Left colon (tissue), 2 donors: ENCODE measurements around the gene FTCD. TPM values are rescaled to one million over a fixed set of nuclear protein-coding genes. Genes with fewer than 3 reads are reported as not detected.
"Not testable (repeated sequence)": the region's sequence is repeated elsewhere in the genome, so short reads cannot be mapped to it uniquely, and the experiment has no call there.

Experiments
- ATAC-seq: fragments of 200-7000 bp; cut with Tn5 transposase; one replicate; pipeline ENCODE4 v1.9.1; 2020; ENCODE audit warnings: mild to moderate bottlenecking, moderate library complexity
- DNase-seq, 2 donors: peaks; one replicate each; pipeline ENCODE4 v3.0.0-alpha.2; 2020
- intact Hi-C, 2 donors: fragments of 100-400 bp; cut with DNase I in 1 of 2; cut with micrococcal nuclease in 1 of 2; formaldehyde crosslinking; loops; one replicate each; pipeline versions ENCODE4 v1.11.2 to v1.14.0; 2022; cut with DNase I, micrococcal nuclease
- total RNA-seq, 2 donors: library from RNA; stranded (reverse); fragmentation: NEBNext Ultra II Directional; extraction: Animal tissue kit (Norgen Biotek cat#: 25700); gene quantifications; one replicate each; pipeline ENCODE4 v1.2.1, GENCODE V29; 2021
- donor health status: DM: no; HTN: no; CAD: no.
- donor health status: DM: yes; HTN: yes; CAD: no.

Gene FTCD
- total RNA-seq, 2 donors from 2014 or later: 0.22 to 0.52 TPM

DNA sequence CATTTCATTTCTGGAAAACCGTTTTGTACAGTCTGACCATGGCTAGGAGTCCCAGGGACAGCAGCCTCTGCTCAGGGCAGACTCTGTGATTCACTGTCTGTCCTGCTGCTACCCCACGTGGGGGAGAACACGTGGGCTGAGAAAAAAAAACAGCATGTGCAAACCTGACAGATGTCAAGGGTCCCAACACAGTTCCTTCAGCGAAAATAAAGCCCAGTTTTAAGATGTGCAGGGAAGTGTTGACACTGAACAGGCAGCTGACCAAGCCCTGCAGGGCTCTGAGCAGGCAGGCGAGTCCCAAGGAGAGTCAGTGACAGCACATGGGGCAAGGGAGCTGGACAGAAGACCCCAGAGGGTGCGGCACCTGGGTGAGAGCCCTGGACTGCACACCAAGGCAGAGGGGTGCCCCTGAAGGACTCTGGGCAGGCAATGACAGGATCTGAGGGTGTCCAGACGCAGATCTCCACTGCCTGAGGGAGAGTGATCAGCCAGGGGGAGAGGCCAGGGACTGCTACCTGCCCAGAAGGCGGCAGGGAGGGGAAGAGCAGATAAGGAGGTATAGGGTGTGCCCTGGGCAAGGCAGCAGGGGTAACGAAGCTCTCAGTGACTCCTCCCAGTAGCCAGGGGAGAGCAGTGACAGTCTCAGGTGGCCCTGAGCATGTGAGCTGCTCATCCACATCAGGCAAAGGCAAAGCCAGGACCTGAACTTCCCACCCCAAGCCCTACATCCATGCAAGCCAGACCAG, 34.0 kb upstream of the FTCD start:
- DNase-seq: no peak
- intact Hi-C loops: no loop called here
- no peak for ATAC-seq

DNA sequence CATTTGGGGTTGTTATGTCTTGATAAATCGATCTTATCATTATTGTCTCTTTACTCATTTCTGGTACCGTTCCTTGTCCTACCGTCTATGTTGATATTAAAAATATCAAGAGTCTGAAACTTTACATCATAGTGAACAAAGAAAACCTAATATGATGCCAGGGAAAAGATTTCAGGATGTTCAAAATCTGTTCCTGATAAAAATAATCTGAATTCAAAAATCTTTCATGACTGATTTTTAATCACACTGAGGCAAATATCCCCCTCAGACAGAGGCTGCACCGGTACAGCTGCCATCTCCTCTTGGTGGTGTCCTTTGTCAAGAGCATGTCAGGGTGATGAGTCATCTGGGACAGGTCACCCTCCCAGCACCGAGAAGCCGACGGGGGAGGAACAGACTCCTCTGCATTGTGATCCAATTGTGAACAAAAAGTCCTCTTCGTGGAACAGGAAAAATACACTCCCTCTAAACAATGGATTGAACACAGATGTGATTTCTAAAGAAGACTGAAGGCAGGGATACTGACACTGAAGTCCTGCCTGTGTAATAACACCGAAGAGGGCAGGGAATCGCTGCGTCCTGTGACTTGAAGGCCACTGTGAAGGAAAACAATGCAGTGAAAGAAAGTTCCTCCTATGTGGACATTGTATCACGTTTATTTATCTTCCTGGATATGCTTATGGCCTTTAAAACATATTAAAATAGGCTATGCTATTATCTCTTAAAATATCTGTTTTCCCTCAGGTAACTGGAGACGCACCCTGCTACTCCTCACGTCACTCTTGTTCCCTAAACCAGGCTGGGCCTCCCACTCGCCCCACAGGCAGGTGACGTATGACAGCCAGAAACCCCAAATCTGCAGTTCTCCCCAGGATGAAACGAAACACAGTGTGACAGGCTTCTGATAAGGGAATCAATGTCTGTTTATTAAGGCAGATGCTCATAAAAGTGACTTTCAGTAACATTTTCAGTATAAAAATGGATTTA, 33.1 kb upstream of the FTCD start:
- intact Hi-C loops: no loop called here
- no peak for ATAC-seq
- DNase-seq: no peak

DNA sequence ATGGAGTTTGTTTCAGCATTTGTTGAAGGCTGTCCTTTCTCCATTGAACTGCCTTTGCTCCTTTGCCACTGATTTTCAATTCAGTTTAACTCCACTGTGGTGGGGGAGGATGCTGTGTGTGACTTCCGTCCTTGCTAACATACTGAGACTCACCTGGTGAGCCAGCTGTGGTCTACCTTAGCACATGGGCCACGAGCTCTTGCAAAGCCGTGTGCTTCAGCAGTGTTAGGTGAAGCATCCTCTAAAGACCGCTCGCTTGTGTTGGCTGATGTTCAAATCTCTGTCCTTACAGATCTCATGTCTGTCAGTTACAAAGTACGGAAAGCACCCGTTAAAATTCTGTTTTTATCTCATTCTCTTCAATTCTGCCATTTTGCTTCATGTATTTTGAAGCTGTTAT, 32.4 kb upstream of the FTCD start:
- ATAC-seq (no peak), DNase-seq (no peak)
- intact Hi-C loops: no loop called here

DNA sequence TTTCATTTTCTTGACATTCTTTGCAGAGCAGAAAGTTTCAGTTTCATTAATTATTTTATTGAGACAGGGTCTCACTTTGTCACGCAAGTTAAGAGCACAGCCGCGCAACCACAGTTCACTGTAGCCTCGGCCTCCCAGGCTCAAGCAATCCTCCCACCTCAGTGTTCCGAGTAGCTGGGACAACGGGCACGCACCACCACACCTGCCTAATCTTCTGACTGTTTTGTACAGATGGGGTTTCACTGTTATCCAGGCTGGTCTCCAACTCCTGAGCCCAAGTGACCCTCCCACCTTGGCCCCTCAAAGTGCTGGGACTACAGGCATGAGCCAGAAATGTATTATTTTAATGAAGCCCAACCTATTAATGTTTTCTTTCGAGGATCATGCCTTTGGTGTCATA, 31.9 kb upstream of the FTCD start:
- intact Hi-C loops: no loop called here
- ATAC-seq (no peak), DNase-seq (no peak)

DNA sequence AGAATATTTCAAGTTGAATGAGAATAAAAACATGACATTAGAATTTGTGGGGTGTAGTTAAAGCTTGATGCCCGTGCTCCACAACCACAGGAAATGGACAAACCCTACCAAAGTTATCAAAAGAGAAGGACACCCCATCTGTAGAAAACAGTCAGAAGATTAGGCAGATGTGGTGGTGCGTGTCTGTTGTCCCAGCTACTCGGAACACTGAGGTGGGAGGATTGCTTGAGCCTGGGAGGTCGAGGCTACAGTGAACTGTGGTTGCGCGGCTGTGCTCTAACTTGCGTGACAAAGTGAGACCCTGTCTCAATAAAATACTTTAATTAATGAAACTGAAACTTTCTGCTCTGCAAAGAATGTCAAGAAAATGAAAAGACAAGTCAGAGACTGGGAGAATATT, 30.3 kb upstream of the FTCD start:
- ATAC-seq: no peak
- DNase-seq: no peak
- intact Hi-C loops: no loop called here

DNA sequence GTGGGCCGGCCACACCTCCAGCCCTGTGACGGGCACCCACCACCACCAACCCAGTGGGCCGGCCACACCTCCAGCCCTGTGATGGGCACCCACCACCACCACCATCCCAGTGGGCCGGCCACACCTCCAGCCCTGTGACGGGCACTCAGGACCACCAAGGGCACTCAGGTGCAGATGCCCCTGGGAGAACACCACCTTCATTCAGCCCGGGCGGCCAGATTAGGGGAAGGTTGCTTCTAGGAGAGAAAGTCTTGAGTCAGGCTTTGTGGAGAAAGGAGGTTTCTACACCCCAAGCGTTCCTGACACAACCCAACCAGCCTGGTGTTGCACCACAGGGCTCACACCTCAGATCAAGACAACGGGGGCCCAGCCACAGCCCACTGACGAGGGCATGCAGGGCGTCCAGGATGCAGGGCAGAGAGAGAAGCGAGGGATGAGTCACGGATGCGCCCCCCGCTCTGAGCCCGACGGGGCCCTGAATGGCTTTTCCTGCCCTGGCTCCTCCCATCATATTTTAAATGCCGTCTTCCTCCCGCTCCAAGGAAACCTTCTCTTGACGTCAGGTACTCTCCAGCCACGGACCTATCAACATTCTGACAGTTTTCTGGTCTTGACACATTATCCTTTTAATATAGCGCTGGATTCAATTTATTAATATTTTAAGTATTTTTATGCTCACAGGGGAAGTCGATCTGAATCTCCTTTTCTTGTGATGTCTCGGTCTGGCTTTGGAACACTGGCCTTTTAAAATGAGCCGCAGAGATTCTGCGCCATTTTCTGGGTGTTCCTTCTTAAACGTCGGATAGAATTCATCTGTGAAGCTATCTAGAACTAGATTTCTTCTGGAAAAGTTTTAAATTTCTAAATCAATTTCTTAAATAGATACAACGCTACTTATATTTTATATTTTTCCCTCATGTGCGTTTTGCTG, 29.5 kb upstream of the FTCD start:
- intact Hi-C loops: no loop called here
- DNase-seq (peak; percentile 86 to 90), ATAC-seq (peak; percentile 82)

DNA sequence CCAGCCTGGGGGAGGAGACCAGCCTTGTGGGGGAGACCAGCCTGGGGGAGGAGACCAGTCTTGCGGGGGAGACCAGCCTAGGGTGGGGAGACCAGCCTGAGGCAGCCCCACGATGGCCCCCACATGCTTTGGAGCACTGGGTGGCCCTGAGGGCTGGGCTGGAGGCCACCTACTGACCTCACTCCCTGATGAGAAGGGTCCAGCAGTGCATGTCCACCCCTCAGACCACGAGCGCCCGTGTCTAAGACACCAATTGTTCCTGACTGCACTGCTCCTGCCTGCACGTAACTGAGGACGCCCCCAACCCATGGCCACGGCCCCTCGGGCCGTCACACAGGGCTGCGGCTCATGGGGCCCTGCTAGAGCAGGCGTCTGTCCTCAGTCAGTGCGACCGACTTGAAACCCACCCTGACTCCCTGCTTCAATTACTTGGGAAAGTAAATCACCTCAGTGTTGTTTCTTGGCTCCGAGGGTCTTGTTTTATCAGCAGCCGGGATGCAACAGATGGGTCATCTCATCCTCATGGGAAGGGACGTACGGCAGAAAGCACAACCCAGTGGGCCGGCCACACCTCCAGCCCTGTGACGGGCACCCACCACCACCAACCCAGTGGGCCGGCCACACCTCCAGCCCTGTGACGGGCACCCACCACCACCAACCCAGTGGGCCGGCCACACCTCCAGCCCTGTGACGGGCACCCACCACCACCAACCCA, 28.7 kb upstream of the FTCD start, which contains the start of gene SPATC1L:
Gene SPATC1L, minus strand, starts transcription at position 550 of the 715 bp plus-strand sequence. CDS start 1,643 bp downstream, outside the sequence.
- peak; percentile 75 for ATAC-seq
- peak; percentile 77 to 79 for DNase-seq
- intact Hi-C loops: no loop called here

DNA sequence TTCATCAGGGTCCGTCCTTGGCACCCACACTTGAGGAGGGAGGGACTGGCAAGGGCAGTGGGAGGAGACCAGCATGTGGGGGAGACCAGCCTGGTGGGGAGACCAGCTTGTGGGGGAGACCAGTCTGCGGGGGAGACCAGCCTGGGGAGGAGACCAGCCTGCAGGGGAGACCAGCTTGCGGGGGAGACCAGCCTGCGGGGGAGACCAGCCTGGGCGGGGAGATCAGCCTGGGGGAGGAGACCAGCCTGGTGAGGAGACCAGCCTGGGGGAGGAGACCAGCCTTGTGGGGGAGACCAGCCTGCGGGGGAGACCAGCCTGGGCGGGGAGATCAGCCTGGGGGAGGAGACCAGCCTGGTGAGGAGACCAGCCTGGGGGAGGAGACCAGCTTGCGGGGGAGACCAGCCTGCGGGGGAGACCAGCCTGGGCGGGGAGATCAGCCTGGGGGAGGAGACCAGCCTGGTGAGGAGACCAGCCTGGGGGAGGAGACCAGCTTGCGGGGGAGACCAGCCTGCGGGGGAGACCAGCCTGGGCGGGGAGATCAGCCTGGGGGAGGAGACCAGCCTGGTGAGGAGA, 28.0 kb upstream of the FTCD start:
- DNase-seq, ATAC-seq, intact Hi-C loops: not testable (repeated sequence)

DNA sequence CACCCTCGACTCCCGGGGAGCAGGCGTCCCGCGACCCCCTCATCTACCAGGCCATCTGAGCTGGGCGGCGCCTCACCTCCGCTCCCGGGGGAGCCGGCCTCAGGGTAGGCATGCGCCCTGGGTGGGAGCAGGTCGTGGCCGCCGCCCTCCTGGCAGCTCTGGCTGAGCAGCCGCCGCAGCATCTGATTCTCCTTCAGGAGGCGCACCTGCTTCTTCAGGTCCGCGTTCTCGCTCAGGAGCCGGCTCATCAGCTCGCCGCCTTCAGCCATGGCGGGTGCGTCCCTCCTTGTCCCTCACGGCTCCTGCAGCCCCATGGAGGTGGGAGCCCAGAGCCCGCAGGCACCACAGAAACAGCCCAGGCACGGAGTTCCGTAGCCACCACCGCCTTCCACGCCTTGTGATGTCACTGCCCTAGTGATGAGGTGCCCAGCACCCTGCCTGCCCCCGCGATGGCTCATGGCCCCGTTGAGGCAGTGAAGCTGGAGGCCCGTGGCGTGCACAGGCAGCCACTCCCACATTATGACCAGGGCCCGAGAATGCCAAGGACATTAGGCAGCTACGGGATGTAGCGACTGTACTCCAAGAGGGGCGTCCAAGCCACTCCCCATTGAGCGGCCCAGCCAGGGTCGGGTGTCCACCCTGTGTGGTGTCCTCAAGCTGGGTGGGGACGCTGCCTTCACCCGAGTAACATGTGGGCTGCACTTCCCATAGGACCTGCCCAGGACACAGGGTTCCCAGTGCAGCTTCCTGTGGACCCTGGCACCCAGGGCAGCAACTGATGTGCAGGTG, 27.4 kb upstream of the FTCD start:
- ATAC-seq (no peak), DNase-seq (no peak)
- intact Hi-C loops: no loop called here

DNA sequence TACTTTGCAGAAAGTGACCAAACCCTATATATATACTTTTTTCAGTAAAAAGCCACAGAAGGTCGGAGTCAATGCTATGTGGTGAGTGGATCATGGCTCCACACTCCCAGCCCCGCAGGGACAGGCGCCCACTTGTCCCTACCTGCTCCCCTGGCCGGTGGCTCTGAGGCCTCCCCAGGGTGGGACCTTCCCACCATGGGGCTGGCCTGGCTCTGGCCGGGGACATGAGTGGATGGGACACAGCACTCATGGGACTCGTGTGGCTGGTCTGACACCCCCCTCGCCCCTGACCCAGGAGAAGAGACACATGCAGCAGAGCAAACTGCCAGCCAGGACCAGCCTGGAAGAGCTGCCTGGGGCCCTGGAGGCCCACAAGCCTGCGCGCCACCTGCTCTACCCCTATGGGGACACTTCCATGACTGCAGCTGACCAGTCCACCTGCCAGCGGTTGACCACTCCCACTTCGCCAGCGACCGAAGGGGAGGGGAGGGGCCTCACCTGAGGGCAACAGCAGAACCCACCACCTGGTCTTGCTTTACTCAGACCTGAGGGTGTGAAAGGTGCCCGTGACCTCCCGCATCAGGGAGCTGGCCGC, 26.7 kb upstream of the FTCD start:
- no peak for DNase-seq
- intact Hi-C loops: no loop called here
- no peak for ATAC-seq

DNA sequence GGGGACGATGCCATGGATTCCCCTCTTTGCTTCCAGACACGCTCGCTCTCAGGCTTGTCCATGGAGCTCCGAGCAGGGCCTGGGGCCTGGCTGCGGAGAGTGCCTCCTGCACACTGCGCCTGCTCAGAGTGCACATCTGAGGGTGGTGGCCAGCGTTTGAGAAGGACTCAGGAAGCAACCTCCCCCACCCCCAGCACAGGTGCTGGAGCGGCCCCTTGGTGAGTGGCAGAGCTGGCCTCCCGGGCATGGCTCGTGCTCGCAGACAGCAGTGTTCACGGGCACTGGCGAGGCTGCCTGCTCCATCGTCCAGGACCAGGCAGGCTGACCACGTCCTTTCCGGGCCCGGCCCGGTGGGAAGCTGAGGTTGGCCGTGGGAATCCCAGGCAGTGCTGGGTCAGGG, 26.1 kb upstream of the FTCD start:
- no peak for ATAC-seq
- intact Hi-C loops: no loop called here
- DNase-seq: no peak

DNA sequence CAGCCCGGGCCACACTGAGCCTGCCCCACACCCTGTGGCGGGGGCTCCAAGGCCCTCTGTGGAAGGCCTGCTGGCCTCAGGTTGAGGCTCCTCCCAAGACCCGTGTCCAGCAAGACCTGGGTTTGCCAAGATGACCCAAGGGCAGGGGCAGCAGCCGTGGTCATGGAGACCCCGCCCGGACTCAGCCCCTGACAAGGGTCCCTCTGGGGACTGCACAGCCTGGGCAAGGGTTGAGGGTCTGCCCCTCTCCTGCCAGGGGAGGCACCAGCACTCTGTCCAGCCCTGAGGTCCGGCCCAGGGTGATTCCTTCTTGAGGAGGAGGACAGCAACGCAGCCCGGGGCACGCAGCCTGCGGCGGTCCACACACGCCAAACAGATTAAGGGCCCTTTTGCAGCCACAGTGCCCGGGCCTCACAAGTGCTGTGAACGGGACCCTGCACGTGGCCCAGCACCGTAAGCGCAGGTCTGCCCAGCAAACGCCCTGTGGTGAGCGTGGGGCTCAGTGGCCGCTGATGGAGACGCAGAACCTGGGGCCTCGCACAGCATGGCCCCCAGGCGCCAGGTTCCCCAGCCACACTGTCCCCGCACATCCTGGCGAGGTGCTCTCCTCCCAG, 25.5 kb upstream of the FTCD start:
- intact Hi-C loops: no loop called here
- DNase-seq (no peak), ATAC-seq (no peak)

DNA sequence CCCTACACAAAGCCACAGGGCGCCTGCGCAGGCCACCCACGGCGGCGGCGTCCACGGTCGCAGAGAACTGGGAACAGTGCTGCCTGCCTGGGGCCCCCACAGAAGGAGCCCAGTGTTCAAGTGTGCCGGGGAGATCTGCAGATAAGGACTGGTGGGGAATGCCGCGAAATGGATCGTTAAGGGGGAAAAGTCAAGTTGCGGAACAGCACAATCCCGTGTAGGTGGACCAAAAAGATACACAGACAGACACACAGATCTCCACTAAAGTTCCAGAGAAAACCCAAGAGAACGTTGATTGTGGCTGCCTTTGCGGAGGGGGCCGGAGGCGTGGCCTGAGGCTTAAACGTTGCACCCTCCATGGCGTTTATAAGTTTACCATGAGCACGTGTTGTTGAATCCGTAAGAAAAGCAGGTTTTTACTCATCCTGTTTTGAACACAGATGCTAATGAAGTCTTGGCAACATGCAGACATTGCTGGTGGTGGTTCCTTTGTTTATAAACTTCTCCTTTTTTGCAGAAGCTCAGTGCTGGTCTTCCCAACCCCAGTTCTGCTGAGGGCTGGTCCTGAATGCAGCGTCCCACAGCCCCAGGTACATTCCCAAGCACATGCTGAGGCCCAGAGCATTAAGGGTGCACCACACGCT, 24.8 kb upstream of the FTCD start:
- ATAC-seq (no peak), DNase-seq (no peak)
- intact Hi-C loops: no loop called here

DNA sequence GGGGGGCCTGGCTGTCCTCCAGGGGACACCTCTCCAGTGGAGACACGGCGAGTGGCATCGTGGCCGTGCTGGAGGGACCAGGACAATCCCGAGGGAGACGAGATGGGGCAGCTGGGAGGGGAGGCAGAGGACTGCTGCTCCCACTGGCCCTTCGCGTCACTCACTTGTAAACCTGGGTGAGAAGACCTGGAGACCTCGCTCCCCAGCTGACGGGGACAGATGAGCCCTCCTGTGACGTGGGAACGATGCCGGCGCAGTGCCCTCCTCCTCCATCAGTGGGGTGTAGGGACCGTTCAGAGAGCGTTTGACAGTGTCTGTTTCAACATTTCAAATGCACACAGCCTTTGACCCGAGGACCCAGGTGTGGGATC, 24.3 kb upstream of the FTCD start:
- intact Hi-C loops: no loop called here
- ATAC-seq: no peak
- no peak for DNase-seq

DNA sequence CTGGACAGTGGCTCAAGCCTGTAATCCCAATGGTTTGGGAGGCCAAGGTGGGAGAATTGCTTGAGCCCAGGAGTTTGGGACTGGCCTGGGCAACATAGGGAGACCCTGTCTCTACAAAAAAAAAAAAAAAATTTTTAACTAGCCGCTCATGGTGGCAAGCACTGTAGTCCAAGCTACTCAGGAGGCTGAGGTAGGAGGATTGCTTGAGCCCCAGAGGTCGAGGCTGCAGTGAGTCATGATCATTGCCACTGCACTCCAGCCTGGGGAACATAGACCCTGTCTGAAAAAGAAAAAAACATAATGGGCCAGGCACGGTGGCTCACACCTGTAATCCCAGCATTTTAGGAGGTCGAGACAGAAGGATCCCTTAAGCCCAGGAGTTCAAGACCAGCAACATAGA, 23.6 kb upstream of the FTCD start:
- DNase-seq (no peak), ATAC-seq (no peak)
- intact Hi-C loops: no loop called here
